Measurements from ENCODE around the gene PPP1R13L. TPM values are rescaled to one million over a fixed set of nuclear protein-coding genes. Genes with fewer than 3 reads are reported as not detected.

Gene PPP1R13L
- polyA plus RNA-seq, 1 donor from 2014 or later, result not detected

DNA sequence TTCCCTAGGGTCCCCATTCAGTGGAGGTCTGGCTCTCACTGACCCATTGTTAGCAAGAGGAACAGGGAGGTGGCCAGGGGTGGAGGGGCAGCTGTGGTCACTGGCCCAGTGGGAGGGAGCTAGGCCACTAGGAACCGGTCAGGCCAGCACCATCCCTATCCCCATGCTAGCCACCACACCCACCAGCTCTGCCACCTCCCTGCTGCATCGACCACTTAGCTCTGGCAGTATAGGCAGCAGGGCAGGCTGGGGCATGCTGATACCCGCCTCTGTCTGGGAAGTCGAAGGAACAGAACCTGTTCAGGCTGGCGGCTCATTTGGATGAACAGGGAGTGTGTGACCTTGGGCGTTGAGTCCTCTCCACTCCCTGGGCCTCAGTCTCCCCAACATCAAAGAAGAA is 4.7 kb downstream of the PPP1R13L start:
- Histone ChIP-seq H4K20me1 (ENCODE audit: insufficient read depth) (no peaks in the 10 kb centered on the region), H3K4me2 (ENCODE audit: low read length) (no peak overlapping the region), H3K9me3 (ENCODE audit: low read length) (no peaks in the 10 kb centered on the region), H3K9ac (ENCODE audit: low read length) (no peak overlapping the region), H3K4me3 (ENCODE audit: low read length) (no peak overlapping the region), H3K27ac (ENCODE audit: low read length) (no peak overlapping the region), H2AFZ (ENCODE audit: low read depth, low read length) (no peak overlapping the region), H3K36me3 (ENCODE audit: insufficient read depth, low read length) (no peaks in the 10 kb centered on the region), H3F3A (ENCODE audit: insufficient read depth, low read length, poor library complexity, severe bottlenecking) (no peaks in the 10 kb centered on the region), H3K79me2 (replicated peaks; ENCODE audit: insufficient read depth, low read length) (no peaks in the 10 kb centered on the region), H3K27me3 (ENCODE audit: insufficient read depth, low read depth, low read length) (peaks cover 72% of the 10 kb centered on the region), H3K9me2 (ENCODE audit: insufficient read depth, low read length) (no peaks in the 10 kb centered on the region)
- TF ChIP-seq POLR2AphosphoS5 (IDR thresholded peaks at IDR 0.05) (no peak), EP300 (conservative IDR thresholded peaks at IDR 0.05; ENCODE audit: poor library complexity, severe bottlenecking) (no peak), MXI1 (conservative IDR thresholded peaks at IDR 0.05; ENCODE audit: poor library complexity, severe bottlenecking) (no peak), EZH2 (IDR thresholded peaks at IDR 0.05; ENCODE audit: borderline replicate concordance, insufficient read depth, low read length, poor library complexity, severe bottlenecking) (no peak), TAF1 (IDR thresholded peaks at IDR 0.05; ENCODE audit: low read depth) (no peak)
- TF ChIP-seq, protein P1, sequence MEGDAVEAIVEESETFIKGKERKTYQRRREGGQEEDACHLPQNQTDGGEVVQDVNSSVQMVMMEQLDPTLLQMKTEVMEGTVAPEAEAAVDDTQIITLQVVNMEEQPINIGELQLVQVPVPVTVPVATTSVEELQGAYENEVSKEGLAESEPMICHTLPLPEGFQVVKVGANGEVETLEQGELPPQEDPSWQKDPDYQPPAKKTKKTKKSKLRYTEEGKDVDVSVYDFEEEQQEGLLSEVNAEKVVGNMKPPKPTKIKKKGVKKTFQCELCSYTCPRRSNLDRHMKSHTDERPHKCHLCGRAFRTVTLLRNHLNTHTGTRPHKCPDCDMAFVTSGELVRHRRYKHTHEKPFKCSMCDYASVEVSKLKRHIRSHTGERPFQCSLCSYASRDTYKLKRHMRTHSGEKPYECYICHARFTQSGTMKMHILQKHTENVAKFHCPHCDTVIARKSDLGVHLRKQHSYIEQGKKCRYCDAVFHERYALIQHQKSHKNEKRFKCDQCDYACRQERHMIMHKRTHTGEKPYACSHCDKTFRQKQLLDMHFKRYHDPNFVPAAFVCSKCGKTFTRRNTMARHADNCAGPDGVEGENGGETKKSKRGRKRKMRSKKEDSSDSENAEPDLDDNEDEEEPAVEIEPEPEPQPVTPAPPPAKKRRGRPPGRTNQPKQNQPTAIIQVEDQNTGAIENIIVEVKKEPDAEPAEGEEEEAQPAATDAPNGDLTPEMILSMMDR (IDR thresholded peaks at IDR 0.05; ENCODE audit: poor library complexity, severe bottlenecking), result no peak
- TF ChIP-seq, protein P2, sequence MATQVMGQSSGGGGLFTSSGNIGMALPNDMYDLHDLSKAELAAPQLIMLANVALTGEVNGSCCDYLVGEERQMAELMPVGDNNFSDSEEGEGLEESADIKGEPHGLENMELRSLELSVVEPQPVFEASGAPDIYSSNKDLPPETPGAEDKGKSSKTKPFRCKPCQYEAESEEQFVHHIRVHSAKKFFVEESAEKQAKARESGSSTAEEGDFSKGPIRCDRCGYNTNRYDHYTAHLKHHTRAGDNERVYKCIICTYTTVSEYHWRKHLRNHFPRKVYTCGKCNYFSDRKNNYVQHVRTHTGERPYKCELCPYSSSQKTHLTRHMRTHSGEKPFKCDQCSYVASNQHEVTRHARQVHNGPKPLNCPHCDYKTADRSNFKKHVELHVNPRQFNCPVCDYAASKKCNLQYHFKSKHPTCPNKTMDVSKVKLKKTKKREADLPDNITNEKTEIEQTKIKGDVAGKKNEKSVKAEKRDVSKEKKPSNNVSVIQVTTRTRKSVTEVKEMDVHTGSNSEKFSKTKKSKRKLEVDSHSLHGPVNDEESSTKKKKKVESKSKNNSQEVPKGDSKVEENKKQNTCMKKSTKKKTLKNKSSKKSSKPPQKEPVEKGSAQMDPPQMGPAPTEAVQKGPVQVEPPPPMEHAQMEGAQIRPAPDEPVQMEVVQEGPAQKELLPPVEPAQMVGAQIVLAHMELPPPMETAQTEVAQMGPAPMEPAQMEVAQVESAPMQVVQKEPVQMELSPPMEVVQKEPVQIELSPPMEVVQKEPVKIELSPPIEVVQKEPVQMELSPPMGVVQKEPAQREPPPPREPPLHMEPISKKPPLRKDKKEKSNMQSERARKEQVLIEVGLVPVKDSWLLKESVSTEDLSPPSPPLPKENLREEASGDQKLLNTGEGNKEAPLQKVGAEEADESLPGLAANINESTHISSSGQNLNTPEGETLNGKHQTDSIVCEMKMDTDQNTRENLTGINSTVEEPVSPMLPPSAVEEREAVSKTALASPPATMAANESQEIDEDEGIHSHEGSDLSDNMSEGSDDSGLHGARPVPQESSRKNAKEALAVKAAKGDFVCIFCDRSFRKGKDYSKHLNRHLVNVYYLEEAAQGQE (IDR thresholded peaks at IDR 0.05; ENCODE audit: borderline replicate concordance), result no peak

DNA sequence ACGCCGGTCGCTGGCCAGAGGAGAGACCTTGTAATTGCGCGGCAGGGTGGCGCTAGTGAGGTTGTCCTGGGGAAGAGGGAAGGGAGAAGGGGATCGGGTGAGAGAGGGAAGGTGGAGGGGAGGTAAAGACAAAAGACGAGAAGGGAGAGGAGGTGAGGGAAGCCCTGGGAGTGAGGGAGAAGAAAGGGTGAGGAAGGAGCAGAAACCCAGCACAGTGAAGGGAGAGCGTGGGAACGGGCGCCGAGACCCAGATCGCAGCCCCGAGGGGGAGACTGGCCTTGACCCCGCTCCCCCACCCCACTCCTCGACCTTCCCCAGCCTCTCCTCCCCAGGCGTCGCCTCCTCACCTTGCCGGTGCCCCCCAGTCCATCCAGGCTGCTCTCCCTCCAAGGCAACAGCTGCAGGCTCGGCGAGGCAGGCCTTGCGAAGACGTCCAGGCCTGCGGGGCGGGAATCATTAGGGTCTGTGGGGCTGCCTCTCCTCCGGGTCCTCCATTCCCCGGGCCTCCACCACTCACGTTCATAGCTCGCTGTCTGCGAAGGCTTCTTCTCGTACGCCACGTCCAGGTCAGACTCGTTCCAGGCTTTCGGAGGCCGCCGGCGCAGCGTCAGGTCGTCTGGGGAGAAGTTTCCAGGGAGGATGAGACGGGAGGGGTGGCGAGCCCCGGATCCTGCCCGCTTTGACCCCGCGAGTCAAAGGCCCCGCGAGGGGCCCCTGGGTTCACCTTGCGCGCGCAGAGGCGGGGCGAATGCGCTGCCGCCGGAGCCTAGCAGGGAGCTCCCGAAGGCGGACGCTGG is 8.8 kb downstream of the PPP1R13L start:
- H3K9ac ChIP-seq (ENCODE audit: low read length), result no peak overlapping the region
- H3K4me2 ChIP-seq (ENCODE audit: low read length), result no peak overlapping the region
- TF ChIP-seq POLR2AphosphoS5 (IDR thresholded peaks at IDR 0.05), result no peak
- peak; percentile 8 for TF ChIP-seq EZH2 (IDR thresholded peaks at IDR 0.05; ENCODE audit: borderline replicate concordance, insufficient read depth, low read length, poor library complexity, severe bottlenecking)
- H3K27ac ChIP-seq (ENCODE audit: low read length), result no peak overlapping the region
- H3F3A ChIP-seq (ENCODE audit: insufficient read depth, low read length, poor library complexity, severe bottlenecking), result no peaks in the 10 kb centered on the region
- no peaks in the 10 kb centered on the region for H3K9me2 ChIP-seq (ENCODE audit: insufficient read depth, low read length)
- no peaks in the 10 kb centered on the region for H3K9me3 ChIP-seq (ENCODE audit: low read length)
- H4K20me1 ChIP-seq (ENCODE audit: insufficient read depth), result no peaks in the 10 kb centered on the region
- H3K27me3 ChIP-seq (ENCODE audit: insufficient read depth, low read depth, low read length), result peaks cover 39% of the 10 kb centered on the region
- H3K4me3 ChIP-seq (ENCODE audit: low read length), result no peak overlapping the region
- H3K79me2 ChIP-seq (replicated peaks; ENCODE audit: insufficient read depth, low read length), result no peaks in the 10 kb centered on the region
- no peak overlapping the region for H2AFZ ChIP-seq (ENCODE audit: low read depth, low read length)
- no peaks in the 10 kb centered on the region for H3K36me3 ChIP-seq (ENCODE audit: insufficient read depth, low read length)
